ENCODE results near the gene GRIPAP1.
"Not testable (repeated sequence)": the region's sequence is repeated elsewhere in the genome, so short reads cannot be mapped to it uniquely, and the experiment has no call there.

The GRIPAP1 gene

DNA sequence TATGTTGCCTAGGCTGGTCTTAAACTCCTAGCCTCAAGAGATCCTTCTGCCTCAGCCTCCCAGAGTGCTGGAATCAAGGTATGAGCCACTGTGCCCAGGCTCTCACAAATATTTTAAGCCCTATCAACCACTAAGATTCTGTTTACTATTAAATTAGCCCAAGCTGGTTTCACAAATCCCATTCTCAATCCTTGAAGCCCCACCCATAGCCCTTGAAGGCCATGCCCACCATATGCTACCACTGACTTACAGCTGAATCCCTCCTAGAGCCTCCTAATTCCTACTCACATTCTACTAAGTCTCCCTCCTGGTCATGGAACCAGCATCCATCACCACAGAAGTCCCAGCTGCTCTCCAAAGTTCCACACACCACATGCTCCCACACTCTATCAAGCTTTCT, 9.7 kb downstream of the GRIPAP1 start:
- no peak for DNase-seq

DNA sequence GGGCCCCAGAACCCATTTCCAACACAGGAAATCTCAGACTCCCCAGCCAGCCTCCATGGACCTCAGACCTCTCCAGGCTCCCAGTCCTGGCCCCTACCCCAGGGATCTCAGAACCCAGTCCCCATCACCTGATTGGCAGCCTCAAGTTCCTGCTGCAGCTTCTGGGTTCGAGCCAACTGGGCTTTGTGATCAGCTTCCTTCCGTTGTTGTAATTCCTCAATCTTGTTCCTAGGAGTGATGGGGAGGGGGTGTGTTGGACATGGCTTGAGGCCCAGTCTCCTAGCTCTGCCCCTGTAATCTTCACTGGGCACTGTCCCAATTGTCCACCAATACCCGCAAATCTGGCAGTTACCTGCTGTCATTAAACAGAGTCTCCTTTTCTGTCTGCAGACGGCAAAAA, 12.6 kb downstream of the GRIPAP1 start:
- DNase-seq, result no peak

DNA sequence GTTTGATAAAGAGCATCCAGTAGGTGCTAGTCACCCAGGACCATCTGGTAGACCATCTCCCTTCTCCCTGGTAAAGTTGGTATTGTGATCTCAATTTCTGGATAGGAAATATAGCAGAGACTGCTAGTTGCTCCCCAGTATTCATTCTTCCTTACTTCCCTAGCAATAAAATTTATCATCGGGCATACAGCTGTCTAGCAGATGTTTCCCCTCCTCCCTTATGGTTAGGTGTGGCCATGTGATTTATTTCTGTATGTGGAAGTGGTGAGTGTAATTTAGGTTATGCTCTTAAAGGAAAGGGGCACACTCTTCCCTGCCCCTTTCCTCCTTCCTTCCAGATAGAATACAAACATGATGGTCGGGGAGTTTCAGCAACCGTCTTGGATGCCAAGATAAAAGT, 18.2 kb downstream of the GRIPAP1 start:
- DNase-seq, result no peak

GRCh38 chrX:48983081-48983480, 19.0 kb downstream of the GRIPAP1 start:
- no peak for DNase-seq

GRCh38 chrX:48981178-48981577, 20.9 kb downstream of the GRIPAP1 start:
- no peak for DNase-seq

GRCh38 chrX:48980341-48980740, 21.7 kb downstream of the GRIPAP1 start:
- DNase-seq, result not testable (repeated sequence)

DNA sequence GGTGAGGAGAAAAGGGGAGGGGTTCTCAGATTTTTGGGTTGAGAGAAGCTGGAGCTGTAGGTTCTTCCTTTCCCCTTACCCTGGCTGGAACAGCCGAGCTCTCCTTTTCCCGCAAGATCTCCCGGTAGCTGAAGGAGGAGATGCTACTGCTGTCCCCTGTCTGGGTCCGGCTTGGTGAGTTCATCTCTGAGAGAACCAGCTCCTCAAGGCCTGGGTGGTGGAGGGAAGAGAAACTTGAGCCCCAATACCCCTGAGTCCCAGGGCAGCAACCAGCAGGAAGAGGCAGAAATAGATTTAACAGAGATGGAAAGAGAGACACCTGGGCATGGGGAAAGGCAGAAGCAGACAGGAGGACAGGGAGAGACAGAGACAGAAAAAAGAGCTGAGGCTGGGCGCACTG, 23.8 kb downstream of the GRIPAP1 start:
- no peak for DNase-seq

DNA sequence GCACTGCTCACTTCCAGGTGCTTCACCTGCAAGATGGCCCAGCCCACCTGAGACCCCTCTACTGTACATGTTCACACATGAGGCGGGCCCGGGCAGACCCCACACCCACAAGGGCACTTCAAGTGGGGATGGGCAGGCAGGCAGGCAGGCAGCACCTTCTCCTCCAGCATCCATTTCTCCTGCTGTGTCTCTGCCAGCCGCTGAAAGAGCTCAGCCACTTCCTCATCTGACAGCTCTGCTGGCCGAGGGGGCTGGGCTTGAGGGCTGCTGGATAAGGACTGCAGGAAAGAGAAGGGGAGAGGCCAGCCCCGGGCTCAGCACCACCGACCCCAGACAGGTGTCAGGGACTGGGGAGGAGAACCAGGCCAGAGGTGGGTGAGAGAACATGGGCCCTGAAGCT, 26.0 kb downstream of the GRIPAP1 start:
- no peak for DNase-seq

GRCh38 chrX:48975541-48975940, 26.5 kb downstream of the GRIPAP1 start:
- no peak for DNase-seq

DNA sequence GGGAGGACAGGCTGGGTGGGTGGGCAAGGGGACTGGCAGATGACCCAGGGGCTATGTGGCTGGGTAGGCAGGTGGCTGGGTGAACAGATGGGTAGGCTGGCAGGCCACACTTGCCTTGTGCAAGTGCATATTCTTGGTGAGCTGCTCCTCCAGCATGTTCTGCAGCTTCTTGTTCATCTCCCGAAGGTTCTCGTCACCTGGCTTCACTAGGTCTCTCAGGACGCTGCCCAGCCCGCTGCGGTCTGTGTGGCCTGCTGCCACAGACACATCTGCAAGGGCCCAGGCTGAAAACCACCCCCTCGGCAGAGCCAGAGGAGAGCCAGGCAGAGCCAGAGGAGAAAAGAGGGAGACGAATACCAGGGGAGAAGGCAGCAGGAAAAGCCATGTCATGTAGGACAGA, 27.0 kb downstream of the GRIPAP1 start:
- no peak for DNase-seq

DNA sequence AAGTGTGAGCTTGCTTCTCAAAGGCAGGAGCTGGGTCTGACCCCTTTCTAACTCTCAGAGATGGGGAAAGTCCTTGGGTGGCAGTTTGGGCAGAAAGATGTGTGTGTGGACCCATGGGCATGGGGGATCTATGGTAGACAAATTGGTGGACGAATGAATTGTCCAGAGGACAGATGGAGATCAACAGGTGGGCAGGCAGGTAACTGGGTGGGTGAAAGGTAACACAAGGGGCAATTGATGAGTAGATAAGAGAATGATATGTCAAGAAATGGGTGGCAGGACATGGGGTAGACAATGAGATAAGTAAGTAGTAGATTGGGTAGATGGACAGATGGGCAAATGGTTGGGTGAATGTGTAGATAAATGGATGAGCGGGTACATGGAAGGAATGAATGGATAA, 27.5 kb downstream of the GRIPAP1 start:
- DNase-seq, result no peak

- DNase-seq, result no peak
Observed at GRCh38 chrX:48974033-48974432, 28.0 kb downstream of the GRIPAP1 start.

DNA sequence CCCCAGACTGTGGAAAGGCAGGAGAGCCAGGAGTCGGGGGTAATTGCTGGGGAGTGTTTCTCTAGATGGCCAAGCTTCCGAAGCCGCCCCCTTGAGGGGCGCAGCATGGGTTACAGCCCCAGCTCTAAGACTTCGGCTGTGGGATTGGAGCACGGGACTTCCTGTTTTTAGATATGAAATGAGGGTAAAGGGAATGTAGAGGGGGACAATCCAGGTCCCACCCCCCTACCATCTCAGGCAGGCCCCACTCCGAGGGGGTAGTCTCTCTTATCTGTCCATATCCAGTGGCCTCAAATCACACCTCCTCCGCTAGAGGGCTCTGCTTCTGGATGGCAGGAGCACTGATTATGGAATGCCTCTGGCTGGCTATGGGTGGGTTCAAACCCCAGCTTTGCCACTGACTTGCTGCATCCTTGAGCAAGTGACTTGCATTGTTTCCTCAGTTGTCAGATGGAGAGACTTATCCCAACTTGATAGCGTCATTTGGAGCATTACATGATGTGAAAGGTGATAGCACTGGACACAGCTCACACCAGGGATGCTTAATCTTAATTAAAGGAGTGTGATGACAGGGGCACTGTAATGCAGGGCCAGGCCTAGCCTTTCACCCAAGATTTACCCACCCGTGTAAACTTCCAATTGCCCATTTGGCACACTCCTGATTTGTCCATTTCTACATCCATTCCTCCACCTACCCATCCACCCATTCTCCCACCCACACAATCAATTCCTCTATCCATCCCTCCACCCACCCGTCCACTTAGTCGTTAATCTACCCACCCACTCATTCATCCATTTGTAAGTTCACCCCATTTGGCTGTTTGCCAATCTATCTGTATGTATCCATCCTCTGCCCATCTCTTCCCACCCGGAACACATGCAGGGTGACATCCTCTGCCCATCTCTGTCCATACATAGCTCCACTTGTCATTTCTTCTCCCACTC, 29.6 kb downstream of the GRIPAP1 start:
- DNase-seq, result no peak

GRCh38 chrX:48971249-48972219, 30.5 kb downstream of the GRIPAP1 start, which contains the start of gene KCND1:
Gene KCND1, minus strand, starts transcription at chrX:48971844. Its CDS starts 1,573 bp downstream, at chrX:48970271.
- DNase-seq, result no peak

DNA sequence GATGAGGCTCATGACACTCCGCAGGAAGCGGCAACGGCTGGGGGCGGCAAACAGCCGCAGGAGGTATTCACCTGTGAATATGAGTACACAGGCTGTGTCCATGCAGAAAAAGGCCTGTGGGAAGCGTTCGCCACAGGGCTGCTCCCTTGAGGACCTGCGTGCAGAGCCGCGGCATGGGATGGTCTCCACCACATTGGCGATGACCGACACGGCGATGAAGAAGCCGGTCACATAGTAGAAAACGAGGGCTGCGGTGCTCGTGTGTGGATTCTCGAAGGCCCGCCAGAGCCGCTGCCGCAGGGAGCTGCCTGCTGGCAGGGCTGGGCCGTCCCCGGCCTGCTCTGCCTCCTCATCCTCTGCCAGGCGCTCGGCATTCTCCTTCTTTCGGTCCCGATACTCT, 32.6 kb downstream of the GRIPAP1 start:
- no peak for DNase-seq

DNA sequence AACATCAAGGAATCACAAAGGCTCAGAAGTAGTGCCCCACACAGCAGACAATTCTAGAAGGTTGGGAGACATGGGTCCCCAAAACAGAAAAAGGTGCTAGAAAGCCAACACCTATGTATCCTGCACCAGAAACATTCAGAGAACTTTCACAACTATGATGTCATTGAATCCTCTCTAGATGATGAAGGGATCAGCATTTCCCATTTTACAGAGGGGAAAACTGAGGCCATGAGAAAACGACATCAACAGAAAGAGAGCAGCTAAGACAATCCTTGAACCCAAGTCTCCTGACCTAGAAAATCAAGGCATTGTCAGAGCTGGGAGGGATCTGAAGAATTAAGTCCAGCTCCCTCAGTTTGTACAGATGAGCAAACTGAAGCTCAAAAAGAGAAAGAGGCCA, 33.7 kb downstream of the GRIPAP1 start:
- DNase-seq, result no peak

DNA sequence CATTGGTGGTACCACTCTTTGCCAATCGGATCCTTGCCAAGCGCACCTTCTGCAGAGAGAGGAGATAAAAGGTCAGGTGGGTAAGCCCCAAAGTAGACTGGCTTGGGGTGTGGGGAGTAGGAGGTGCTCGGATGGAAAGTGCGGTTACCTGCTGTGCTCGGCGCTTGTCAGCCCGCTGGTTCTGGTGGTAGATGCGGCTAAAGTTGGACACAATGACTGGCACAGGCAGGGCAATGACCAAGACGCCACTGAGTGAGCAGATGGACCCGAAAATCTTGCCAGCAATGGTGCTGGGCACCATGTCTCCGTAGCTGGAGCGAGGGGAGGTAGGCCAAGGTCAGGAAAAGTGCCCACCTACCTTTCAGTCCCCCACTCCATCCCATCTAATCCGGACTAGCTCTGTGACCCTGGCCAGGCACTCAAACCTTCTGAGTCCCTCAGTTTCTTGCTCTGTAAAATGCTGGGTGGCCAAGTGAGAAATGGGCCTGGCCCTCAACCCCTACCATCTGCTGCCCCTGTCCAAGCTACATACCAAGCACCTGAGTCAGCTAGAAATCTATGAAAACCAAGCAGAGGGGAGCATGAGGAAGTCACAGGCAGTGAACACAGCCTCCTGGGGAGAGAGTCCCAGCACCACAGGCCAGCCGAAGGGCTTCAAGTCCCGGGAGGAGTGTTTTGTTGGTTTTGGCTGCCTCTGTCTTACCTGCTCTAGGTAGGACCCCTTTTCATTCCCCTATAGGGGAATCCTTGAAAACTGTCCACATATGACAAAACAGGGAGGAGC, 35.1 kb downstream of the GRIPAP1 start:
- DNase-seq, result no peak

GRCh38 chrX:48965959-48966358, 36.1 kb downstream of the GRIPAP1 start:
- DNase-seq, result no peak

DNA sequence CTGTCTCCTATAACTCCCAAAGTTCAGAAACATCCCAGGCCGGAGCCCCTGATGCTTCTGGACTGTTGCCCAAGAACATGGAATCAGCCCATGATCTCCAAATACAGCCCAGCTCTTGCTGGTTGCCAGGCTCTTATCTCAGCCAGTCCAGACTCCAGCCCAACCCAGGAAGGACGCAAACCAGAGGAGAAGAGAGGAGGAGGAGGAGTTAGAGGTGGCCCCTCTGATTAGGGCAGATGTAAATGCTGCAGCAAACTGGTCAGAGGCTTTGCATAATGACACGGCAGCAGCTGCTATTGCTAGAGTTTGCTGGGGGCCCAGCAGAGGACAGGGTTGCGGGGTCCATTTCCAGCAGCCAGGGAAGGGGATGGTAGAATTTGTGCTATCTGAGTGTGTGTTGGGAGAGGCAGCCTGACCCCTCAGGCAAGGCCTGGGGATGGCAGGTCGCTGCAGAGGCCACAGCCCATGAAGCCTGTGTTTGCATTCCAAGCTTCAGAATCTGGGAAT, 40.4 kb downstream of the GRIPAP1 start:
- no peak for DNase-seq

DNA sequence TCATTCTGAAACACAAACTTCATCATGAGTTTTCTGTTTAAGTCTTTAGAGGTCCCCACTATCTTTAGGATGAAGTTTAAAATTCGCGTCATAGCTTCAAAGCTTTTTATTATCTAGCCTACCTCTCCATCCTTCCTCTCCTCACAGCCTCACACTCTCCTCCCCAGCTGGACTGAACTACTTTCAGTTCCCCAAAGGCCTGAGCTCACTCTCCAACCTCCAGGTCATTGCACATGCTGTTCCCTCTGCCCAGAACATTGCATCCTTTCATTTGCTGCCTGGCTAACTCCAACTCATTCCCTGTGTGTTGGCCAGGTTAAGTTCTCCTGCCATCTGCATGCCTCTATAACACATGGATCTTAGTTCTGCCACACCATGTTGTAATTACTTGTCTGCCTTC, 41.8 kb downstream of the GRIPAP1 start:
- no peak for DNase-seq

DNA sequence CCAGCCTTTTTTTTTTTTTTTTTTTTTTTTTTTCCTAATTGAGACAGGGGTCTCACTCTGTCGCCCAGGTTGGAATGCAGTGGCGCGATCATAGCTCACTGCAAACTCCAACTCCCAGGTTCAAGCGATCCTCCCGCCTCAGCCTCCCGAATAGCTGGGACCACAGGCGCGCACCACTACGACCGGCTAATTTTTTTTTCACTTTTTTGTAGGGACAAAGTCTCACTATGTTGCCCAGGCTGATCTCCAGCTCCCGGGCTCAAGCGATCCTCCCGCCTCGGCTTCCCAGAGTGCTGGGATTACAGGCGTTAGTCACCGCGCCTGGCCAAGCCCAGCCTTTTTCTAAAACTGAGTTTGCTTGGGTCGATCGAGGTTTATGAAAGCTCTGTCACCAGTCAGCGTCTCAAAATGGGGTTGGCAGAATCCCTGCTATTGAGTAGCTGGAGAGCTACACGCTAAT, 43.4 kb downstream of the GRIPAP1 start:
- DNase-seq, result no peak
